K562 (cell line): ENCODE results near the gene PHOX2A. TPM values are rescaled to one million over a fixed set of nuclear protein-coding genes. Genes with fewer than 3 reads are reported as not detected.

Experiments
- EHMT2 ChIP-seq: fragments of 450-650 bp; IDR thresholded peaks from 2 replicates; pipeline ENCODE4 v1.6.1; 2018; ENCODE audit warnings: antibody characterized with exemption
- GTF2E2 ChIP-seq: fragments of 200-800 bp; sonication (Bioruptor generic); IDR thresholded peaks from 2 replicates; pipeline ENCODE4 v1.6.1; 2016; ENCODE audit warnings: missing genetic modification characterization, missing compliant biosample characterization
- NUFIP1 ChIP-seq: fragments of 450-650 bp; IDR thresholded peaks from 2 replicates; pipeline ENCODE4 v1.6.1; 2018; ENCODE audit not compliant: partially characterized antibody
- PTBP1 ChIP-seq: fragments of 200-400 bp; formaldehyde crosslinking; IDR thresholded peaks from 2 replicates; pipeline ENCODE4 v1.6.1; 2017; ENCODE audit warnings: low read depth, low read length
- ZNF347 ChIP-seq: fragments of 450-650 bp; formaldehyde crosslinking; IDR thresholded peaks from 2 replicates; pipeline ENCODE4 v1.4.0; 2020; ENCODE audit warnings: low read depth, mild to moderate bottlenecking, moderate library complexity
- polyA plus RNA-seq, 8 experiments: library from polyadenylated mRNA; depleted of rRNA in 4 of 8; stranded (reverse) in 5 of 8; unstranded in 3 of 8; fragments of >200 nt; fragmentation: Nextera tagmentation in 2 of 8; fragmentation: Illumina TruSeq in 1 of 8; extraction: Ambion mirVana in 2 of 8; extraction: Trizol in 1 of 8; gene quantifications; 2 replicates each; pipeline versions ENCODE4 v1.2.1 to v1.2.3, GENCODE V29; 2011 to 2014; ENCODE audit warnings: inconsistent platforms in 1 of 8, missing spikeins in 1 of 8
- total RNA-seq, 7 experiments: library from RNA; depleted of rRNA in 6 of 7; stranded (reverse); fragments of >200 nt in 6 of 7; fragmentation: Illumina TruSeq in 2 of 7; extraction: Trizol in 2 of 7; gene quantifications; 2 replicates each; pipeline versions ENCODE4 v1.2.1 to v1.2.3, GENCODE V29; 2011 to 2021; ENCODE audit warnings: low replicate concordance in 1 of 7
- TF ChIP-seq, protein P1 (sequence below): fragments of 250-450 bp; sonication (Bioruptor Pico); IDR thresholded peaks from 2 replicates; pipeline ENCODE4 v1.5.1; 2021; ENCODE audit warnings: mild to moderate bottlenecking
- TF ChIP-seq, protein P2 (sequence below): fragments of 450-650 bp; conservative IDR thresholded peaks from 2 replicates; pipeline ENCODE4 v1.6.1; 2016; ENCODE audit warnings: missing genetic modification characterization, low read depth, mild to moderate bottlenecking, missing compliant biosample characterization, moderate library complexity
- TF ChIP-seq, protein P3 (sequence below): sonication (generic); formaldehyde crosslinking; IDR thresholded peaks from 2 replicates; pipeline ENCODE4 v1.8.0; 2023; ENCODE audit warnings: mild to moderate bottlenecking, missing genetic modification reagents

PHOX2A gene
- total and polyA plus RNA-seq, 9 of the 15 experiments (the other 6 are each of a cell fraction or from before 2014, with no cell fraction given) = not detected

DNA sequence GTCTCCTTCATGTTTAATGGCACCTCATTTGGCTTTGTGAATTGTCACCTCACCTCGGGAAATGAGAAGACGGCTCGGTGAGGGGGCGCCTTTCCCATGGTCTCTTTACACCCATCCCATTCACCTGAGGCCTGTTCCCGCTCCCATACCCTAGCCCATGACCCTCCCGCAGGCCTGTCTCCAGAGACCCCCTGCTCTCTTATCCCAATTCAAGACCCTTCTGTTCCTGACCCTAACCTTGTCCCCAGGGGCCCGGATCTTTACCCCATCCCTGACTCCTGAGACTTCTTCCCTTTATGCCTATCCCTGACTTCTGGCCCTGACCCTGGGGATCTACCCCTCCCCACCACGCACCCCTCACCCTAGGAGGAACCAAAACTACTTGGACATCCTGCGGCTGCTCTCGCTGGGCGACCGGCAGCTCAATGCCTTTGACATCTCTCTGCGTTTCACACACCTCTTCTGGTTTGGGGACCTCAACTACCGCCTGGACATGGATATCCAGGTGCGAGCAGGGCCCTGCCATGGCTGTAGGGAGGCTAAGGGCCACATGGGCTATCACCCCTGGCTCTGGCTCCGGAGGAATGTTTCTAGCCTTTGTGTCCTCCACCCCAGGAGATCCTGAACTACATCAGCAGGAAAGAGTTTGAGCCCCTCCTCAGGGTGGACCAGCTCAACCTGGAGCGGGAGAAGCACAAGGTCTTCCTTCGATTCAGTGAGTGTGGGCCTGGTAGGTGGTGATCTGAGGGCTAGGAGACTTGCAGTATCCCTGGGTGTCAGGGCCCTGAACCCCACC lies 11.5 kb downstream of the PHOX2A start (continued):
- TF ChIP-seq, protein P1, sequence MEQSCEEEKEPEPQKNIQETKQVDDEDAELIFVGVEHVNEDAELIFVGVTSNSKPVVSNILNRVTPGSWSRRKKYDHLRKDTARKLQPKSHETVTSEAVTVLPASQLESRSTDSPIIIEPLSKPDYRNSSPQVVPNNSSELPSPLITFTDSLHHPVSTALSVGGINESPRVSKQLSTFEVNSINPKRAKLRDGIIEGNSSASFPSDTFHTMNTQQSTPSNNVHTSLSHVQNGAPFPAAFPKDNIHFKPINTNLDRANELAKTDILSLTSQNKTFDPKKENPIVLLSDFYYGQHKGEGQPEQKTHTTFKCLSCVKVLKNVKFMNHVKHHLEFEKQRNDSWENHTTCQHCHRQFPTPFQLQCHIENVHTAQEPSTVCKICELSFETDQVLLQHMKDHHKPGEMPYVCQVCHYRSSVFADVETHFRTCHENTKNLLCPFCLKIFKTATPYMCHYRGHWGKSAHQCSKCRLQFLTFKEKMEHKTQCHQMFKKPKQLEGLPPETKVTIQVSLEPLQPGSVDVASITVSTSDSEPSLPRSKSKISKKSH = no peak
- TF ChIP-seq, protein P2, sequence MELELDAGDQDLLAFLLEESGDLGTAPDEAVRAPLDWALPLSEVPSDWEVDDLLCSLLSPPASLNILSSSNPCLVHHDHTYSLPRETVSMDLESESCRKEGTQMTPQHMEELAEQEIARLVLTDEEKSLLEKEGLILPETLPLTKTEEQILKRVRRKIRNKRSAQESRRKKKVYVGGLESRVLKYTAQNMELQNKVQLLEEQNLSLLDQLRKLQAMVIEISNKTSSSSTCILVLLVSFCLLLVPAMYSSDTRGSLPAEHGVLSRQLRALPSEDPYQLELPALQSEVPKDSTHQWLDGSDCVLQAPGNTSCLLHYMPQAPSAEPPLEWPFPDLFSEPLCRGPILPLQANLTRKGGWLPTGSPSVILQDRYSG (tag) = no peak
- TF ChIP-seq NUFIP1 (no peak), PTBP1 (no peak), GTF2E2 (no peak), ZNF347 (CRISPR knock-in tag) (no peak), EHMT2 (no peak)
- TF ChIP-seq, protein P3, sequence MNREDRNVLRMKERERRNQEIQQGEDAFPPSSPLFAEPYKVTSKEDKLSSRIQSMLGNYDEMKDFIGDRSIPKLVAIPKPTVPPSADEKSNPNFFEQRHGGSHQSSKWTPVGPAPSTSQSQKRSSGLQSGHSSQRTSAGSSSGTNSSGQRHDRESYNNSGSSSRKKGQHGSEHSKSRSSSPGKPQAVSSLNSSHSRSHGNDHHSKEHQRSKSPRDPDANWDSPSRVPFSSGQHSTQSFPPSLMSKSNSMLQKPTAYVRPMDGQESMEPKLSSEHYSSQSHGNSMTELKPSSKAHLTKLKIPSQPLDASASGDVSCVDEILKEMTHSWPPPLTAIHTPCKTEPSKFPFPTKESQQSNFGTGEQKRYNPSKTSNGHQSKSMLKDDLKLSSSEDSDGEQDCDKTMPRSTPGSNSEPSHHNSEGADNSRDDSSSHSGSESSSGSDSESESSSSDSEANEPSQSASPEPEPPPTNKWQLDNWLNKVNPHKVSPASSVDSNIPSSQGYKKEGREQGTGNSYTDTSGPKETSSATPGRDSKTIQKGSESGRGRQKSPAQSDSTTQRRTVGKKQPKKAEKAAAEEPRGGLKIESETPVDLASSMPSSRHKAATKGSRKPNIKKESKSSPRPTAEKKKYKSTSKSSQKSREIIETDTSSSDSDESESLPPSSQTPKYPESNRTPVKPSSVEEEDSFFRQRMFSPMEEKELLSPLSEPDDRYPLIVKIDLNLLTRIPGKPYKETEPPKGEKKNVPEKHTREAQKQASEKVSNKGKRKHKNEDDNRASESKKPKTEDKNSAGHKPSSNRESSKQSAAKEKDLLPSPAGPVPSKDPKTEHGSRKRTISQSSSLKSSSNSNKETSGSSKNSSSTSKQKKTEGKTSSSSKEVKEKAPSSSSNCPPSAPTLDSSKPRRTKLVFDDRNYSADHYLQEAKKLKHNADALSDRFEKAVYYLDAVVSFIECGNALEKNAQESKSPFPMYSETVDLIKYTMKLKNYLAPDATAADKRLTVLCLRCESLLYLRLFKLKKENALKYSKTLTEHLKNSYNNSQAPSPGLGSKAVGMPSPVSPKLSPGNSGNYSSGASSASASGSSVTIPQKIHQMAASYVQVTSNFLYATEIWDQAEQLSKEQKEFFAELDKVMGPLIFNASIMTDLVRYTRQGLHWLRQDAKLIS (CRISPR knock-in tag) = no peak
